ENCODE measurements around the gene RABGEF1.

DNA sequence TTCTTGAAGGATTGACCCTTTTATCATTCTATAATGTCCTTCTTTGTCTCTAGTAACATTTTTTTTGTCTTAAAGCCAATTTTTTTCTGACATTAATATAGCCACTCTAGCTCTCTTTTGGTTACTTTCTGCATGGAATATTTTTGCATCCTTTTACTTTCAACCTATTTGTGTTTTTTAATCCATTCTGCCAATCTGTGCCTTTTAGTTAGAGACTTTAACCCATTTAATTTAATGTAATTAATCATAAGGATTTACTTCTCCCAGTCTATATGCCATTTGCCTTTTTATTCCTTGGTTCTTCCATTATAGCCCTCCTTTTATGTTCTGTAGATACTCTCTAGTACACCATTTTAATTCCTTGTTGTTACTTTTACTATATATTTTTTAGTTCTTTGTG lies 32.7 kb upstream of the RABGEF1 start:
- no peak for TF ChIP-seq POLR2A (IDR thresholded peaks at IDR 0.05)
- TF ChIP-seq, protein P1, sequence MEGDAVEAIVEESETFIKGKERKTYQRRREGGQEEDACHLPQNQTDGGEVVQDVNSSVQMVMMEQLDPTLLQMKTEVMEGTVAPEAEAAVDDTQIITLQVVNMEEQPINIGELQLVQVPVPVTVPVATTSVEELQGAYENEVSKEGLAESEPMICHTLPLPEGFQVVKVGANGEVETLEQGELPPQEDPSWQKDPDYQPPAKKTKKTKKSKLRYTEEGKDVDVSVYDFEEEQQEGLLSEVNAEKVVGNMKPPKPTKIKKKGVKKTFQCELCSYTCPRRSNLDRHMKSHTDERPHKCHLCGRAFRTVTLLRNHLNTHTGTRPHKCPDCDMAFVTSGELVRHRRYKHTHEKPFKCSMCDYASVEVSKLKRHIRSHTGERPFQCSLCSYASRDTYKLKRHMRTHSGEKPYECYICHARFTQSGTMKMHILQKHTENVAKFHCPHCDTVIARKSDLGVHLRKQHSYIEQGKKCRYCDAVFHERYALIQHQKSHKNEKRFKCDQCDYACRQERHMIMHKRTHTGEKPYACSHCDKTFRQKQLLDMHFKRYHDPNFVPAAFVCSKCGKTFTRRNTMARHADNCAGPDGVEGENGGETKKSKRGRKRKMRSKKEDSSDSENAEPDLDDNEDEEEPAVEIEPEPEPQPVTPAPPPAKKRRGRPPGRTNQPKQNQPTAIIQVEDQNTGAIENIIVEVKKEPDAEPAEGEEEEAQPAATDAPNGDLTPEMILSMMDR (IDR thresholded peaks at IDR 0.05): no peak
